ENCODE results near the gene TSC22D2.

- TF ChIP-seq CTCF (IDR thresholded peaks at IDR 0.05; ENCODE audit: low read depth, low read length) (no peak), POLR2A (IDR thresholded peaks at IDR 0.05; ENCODE audit: extremely low read depth, insufficient read length) (no peak), MAX (IDR thresholded peaks at IDR 0.05; ENCODE audit: low read depth, low read length) (no peak)
Observed at GRCh38 chr3:150508401-150508800, 100.3 kb downstream of the TSC22D2 start.

All from NB4 (cell line).